Upper lobe of left lung (tissue), 4 donors: ENCODE measurements around the gene GNB2.

Experiments used
- POLR2AphosphoS5 ChIP-seq, 2 donors: sonication (generic); formaldehyde crosslinking; IDR thresholded peaks; one replicate each; pipeline ENCODE4 v1.5.1; 2017; ENCODE audit warnings: antibody characterized with exemption in 2 of 2
- TF ChIP-seq, protein P1 (sequence below), 6 experiments: fragments of 450-650 bp in 4 of 6; fragments of 200-600 bp in 2 of 6; sonication (generic) in 2 of 6; IDR thresholded peaks; one replicate each; pipeline ENCODE4 v1.5.1; 2016 to 2019; ENCODE audit warnings: antibody characterized with exemption in 6 of 6

GRCh38 chr7:100720671-100721504, 47.3 kb downstream of the GNB2 start:
- TF ChIP-seq, protein P1, sequence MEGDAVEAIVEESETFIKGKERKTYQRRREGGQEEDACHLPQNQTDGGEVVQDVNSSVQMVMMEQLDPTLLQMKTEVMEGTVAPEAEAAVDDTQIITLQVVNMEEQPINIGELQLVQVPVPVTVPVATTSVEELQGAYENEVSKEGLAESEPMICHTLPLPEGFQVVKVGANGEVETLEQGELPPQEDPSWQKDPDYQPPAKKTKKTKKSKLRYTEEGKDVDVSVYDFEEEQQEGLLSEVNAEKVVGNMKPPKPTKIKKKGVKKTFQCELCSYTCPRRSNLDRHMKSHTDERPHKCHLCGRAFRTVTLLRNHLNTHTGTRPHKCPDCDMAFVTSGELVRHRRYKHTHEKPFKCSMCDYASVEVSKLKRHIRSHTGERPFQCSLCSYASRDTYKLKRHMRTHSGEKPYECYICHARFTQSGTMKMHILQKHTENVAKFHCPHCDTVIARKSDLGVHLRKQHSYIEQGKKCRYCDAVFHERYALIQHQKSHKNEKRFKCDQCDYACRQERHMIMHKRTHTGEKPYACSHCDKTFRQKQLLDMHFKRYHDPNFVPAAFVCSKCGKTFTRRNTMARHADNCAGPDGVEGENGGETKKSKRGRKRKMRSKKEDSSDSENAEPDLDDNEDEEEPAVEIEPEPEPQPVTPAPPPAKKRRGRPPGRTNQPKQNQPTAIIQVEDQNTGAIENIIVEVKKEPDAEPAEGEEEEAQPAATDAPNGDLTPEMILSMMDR (IDR thresholded peaks at IDR 0.05), result no peak
- TF ChIP-seq POLR2AphosphoS5 (IDR thresholded peaks at IDR 0.05), result no peak
